BLaER1 (cell line): ENCODE data around the gene AUTS2.

Experiments
- H3K27ac ChIP-seq: shearing (Covaris generic); formaldehyde crosslinking; 2 replicates; pipeline ENCODE4 v1.8.1; 2022
- H3K27me3 ChIP-seq: shearing (Covaris generic); formaldehyde crosslinking; 2 replicates; pipeline ENCODE4 v1.8.1; 2022
- H3K36me3 ChIP-seq: shearing (Covaris generic); formaldehyde crosslinking; 2 replicates; pipeline ENCODE4 v1.8.1; 2022
- H3K4me1 ChIP-seq: shearing (Covaris generic); formaldehyde crosslinking; 2 replicates; pipeline ENCODE4 v1.8.1; 2022
- H3K4me2 ChIP-seq: shearing (Covaris generic); formaldehyde crosslinking; 2 replicates; pipeline ENCODE4 v1.8.1; 2022
- H3K4me3 ChIP-seq: shearing (Covaris generic); formaldehyde crosslinking; 2 replicates; pipeline ENCODE4 v1.8.1; 2022
- H3K9ac ChIP-seq: shearing (Covaris generic); formaldehyde crosslinking; 2 replicates; pipeline ENCODE4 v1.8.1; 2022
- H3K9me3 ChIP-seq: shearing (Covaris generic); formaldehyde crosslinking; 2 replicates; pipeline ENCODE4 v1.8.1; 2022
- H4K20me1 ChIP-seq: shearing (Covaris generic); formaldehyde crosslinking; 2 replicates; pipeline ENCODE4 v1.8.1; 2022
- Cebpa-rat ChIP-seq: shearing (Covaris generic); IDR thresholded peaks from 2 replicates; pipeline ENCODE4 v1.8.1; 2022

AUTS2 gene

GRCh38 chr7:69768986-69769595 lies 170.8 kb downstream of the AUTS2 start:
- no peak overlapping the region for H3K27ac ChIP-seq
- H3K9me3 ChIP-seq: peaks cover 10% of the 10 kb centered on the region; the same call in 1 of the 2 replicates
- no peaks in the 10 kb centered on the region for H3K27me3 ChIP-seq
- H3K9ac ChIP-seq: no peak overlapping the region
- no peak overlapping the region for H3K4me3 ChIP-seq
- TF ChIP-seq Cebpa-rat: no peak
- peak overlapping the region; percentile 18 for H3K4me2 ChIP-seq
- peaks cover 98% of the 10 kb centered on the region for H4K20me1 ChIP-seq
- H3K4me1 ChIP-seq: peaks cover 38% of the 10 kb centered on the region
- H3K36me3 ChIP-seq: peaks cover 32% of the 10 kb centered on the region

- Histone ChIP-seq H4K20me1 (peaks cover 98% of the 10 kb centered on the region), H3K27me3 (no peaks in the 10 kb centered on the region), H3K4me2 (peak overlapping the region; percentile 6), H3K9me3 (peaks cover 10% of the 10 kb centered on the region; the same call in 1 of the 2 replicates), H3K36me3 (peaks cover 31% of the 10 kb centered on the region), H3K4me1 (peaks cover 38% of the 10 kb centered on the region), H3K4me3 (no peak overlapping the region), H3K27ac (no peak overlapping the region), H3K9ac (no peak overlapping the region)
- no peak for TF ChIP-seq Cebpa-rat
These were observed 171.6 kb downstream of the AUTS2 start for GRCh38 chr7:69769826-69770225.

DNA sequence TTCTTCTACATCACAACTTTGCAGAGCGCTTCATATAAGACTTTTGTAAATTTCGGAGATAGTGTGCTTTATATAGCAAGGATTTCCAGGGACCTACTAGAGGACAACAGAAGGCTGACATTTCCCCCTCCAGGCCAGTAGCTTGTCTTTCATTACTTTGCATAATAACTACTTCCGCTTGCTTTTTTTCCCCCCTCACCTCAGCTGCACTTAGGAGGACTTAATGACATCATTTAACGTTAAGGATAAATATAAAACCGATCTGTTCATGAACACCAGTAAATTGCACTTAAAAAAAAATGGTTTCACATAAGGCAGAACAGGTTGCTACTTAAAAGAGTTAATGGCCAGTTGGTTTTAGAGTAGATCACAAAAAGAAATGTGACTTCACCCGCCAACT lies 172.3 kb downstream of the AUTS2 start:
- Histone ChIP-seq H3K27me3 (no peaks in the 10 kb centered on the region), H4K20me1 (peaks cover 98% of the 10 kb centered on the region), H3K27ac (no peak overlapping the region), H3K4me2 (peak overlapping the region; percentile 6; the same call in 1 of the 2 replicates), H3K9me3 (peaks cover 7% of the 10 kb centered on the region; the same call in 1 of the 2 replicates), H3K36me3 (peaks cover 37% of the 10 kb centered on the region), H3K9ac (no peak overlapping the region), H3K4me3 (no peak overlapping the region), H3K4me1 (peaks cover 38% of the 10 kb centered on the region)
- no peak for TF ChIP-seq Cebpa-rat

- Histone ChIP-seq H3K9ac (no peak overlapping the region), H3K27me3 (no peaks in the 10 kb centered on the region), H3K4me1 (peaks cover 43% of the 10 kb centered on the region), H3K27ac (no peak overlapping the region), H4K20me1 (peaks cover 100% of the 10 kb centered on the region), H3K36me3 (peaks cover 26% of the 10 kb centered on the region), H3K4me3 (no peak overlapping the region), H3K4me2 (no peak overlapping the region), H3K9me3 (no peaks in the 10 kb centered on the region)
- TF ChIP-seq Cebpa-rat: no peak
These were observed 174.6 kb downstream of the AUTS2 start for GRCh38 chr7:69772718-69773436.

GRCh38 chr7:69773535-69774225 lies 175.4 kb downstream of the AUTS2 start:
- no peak overlapping the region for H3K4me3 ChIP-seq
- peaks cover 100% of the 10 kb centered on the region for H4K20me1 ChIP-seq
- H3K9ac ChIP-seq: no peak overlapping the region
- no peaks in the 10 kb centered on the region for H3K9me3 ChIP-seq
- no peak for TF ChIP-seq Cebpa-rat
- H3K36me3 ChIP-seq: peaks cover 26% of the 10 kb centered on the region
- no peaks in the 10 kb centered on the region for H3K27me3 ChIP-seq
- H3K27ac ChIP-seq: no peak overlapping the region
- H3K4me1 ChIP-seq: peaks cover 39% of the 10 kb centered on the region
- peak overlapping the region; percentile 14; the same call in 1 of the 2 replicates for H3K4me2 ChIP-seq

DNA sequence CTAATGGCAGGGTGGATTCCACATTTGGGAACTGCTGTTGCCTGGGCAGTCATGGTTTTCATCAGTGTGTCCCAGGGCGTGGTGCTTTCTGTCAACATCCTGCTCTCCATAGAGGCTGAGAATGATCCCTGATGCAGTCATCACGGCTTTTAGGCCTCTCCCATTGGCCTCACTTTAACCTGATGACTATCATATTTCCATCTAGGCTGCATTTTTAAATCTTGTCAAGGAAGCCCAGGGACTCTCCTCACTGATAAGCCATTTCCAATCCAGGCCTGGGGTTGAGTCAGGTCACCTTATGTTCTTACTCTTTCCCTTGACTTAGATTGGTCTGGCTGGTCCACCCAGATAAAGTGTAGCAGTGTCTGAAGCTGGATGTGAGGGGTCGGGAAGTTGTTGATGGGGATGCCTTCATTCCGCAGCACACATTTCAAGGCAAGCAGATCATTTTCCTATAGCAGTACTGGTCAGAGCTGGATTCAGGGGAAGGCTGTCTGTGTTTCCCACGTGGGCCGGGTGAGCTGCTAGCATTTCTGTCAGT lies 177.0 kb downstream of the AUTS2 start:
- Histone ChIP-seq H3K4me1 (peaks cover 23% of the 10 kb centered on the region), H3K4me3 (no peak overlapping the region), H3K36me3 (peaks cover 26% of the 10 kb centered on the region), H4K20me1 (peaks cover 100% of the 10 kb centered on the region), H3K9me3 (no peaks in the 10 kb centered on the region), H3K27me3 (no peaks in the 10 kb centered on the region), H3K27ac (no peak overlapping the region), H3K9ac (no peak overlapping the region), H3K4me2 (no peak overlapping the region)
- TF ChIP-seq Cebpa-rat: no peak

- H3K4me3 ChIP-seq: no peak overlapping the region
- no peak overlapping the region for H3K9ac ChIP-seq
- no peak overlapping the region for H3K27ac ChIP-seq
- peaks cover 19% of the 10 kb centered on the region for H3K36me3 ChIP-seq
- peaks cover 27% of the 10 kb centered on the region for H3K4me1 ChIP-seq
- H3K9me3 ChIP-seq: no peaks in the 10 kb centered on the region; the same call in 1 of the 2 replicates
- H3K4me2 ChIP-seq: no peak overlapping the region
- peaks cover 100% of the 10 kb centered on the region for H4K20me1 ChIP-seq
- TF ChIP-seq Cebpa-rat: no peak
- no peaks in the 10 kb centered on the region for H3K27me3 ChIP-seq
These were observed 178.3 kb downstream of the AUTS2 start for GRCh38 chr7:69776611-69777010.

DNA sequence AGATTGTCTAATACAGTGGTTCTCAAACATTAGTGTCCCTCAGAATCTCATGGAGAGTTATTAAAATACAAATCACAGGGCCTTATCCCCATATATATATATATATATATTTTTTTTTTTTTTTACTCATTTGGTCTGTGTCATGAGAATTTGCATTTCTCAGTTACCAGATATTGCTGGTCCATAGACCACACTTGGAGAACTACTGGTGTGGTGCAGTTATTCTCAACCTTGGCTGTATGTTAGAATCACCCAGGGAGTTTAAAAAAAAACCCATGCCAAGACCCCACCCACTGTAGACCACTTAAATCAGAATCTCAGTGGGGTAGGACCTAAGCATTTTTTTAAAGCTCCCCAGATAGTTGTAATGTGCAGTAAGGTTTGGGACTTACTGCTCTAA lies 179.9 kb downstream of the AUTS2 start:
- no peaks in the 10 kb centered on the region for H3K27me3 ChIP-seq
- H3K9me3 ChIP-seq: no peaks in the 10 kb centered on the region; the same call in 1 of the 2 replicates
- H4K20me1 ChIP-seq: peaks cover 100% of the 10 kb centered on the region
- no peak overlapping the region for H3K4me3 ChIP-seq
- H3K4me1 ChIP-seq: peaks cover 28% of the 10 kb centered on the region
- peaks cover 10% of the 10 kb centered on the region; the same call in 1 of the 2 replicates for H3K36me3 ChIP-seq
- H3K4me2 ChIP-seq: no peak overlapping the region
- no peak overlapping the region for H3K9ac ChIP-seq
- H3K27ac ChIP-seq: no peak overlapping the region
- TF ChIP-seq Cebpa-rat: no peak

- Histone ChIP-seq H3K4me2 (no peak overlapping the region), H3K36me3 (peaks cover 3% of the 10 kb centered on the region; the same call in 1 of the 2 replicates), H3K27ac (no peak overlapping the region), H3K9ac (no peak overlapping the region), H3K9me3 (peaks cover 14% of the 10 kb centered on the region), H3K4me1 (peaks cover 19% of the 10 kb centered on the region), H3K27me3 (no peaks in the 10 kb centered on the region), H3K4me3 (no peak overlapping the region), H4K20me1 (peaks cover 98% of the 10 kb centered on the region)
- no peak for TF ChIP-seq Cebpa-rat
These were observed 182.1 kb downstream of the AUTS2 start for GRCh38 chr7:69780379-69780778.
